ENCODE measurements around the gene SPINK9.

The SPINK9 gene

GRCh38 chr5:148383564-148384379 lies 48.4 kb downstream of the SPINK9 start, which contains the start of gene FBXO38 (continued):
- TF ChIP-seq ZBTB49 (tag by site-specific recombination; IDR thresholded peaks at IDR 0.05; ENCODE audit: low read depth) (no peak), ZNF155 (tag by site-specific recombination; IDR thresholded peaks at IDR 0.05) (no peak), ZNF341 (tag by site-specific recombination; IDR thresholded peaks at IDR 0.05; ENCODE audit: low read depth) (peak; percentile 86), ZSCAN30 (tag by site-specific recombination; IDR thresholded peaks at IDR 0.05) (0 out of 2 replicates have a peak, but pooled peaks have one; percentile 49), HOXD13 (CRISPR knock-in tag; IDR thresholded peaks at IDR 0.05; ENCODE audit: borderline replicate concordance) (no peak), KLF1 (tag by site-specific recombination; IDR thresholded peaks at IDR 0.05) (peak; percentile 46; the same call in 1 of the 2 replicates), HIC1 (tag by site-specific recombination; IDR thresholded peaks at IDR 0.05) (no peak), GFI1B (tag by site-specific recombination; IDR thresholded peaks at IDR 0.05) (no peak), SCRT1 (tag by site-specific recombination; IDR thresholded peaks at IDR 0.05; ENCODE audit: borderline replicate concordance) (no peak), ZNF274 (IDR thresholded peaks at IDR 0.05; ENCODE audit: low read length) (no peak), ZNF274 (tag by site-specific recombination; IDR thresholded peaks at IDR 0.05; ENCODE audit: borderline replicate concordance) (no peak), SP7 (tag by site-specific recombination; IDR thresholded peaks at IDR 0.05) (peak; percentile 59), BCL11B (tag by site-specific recombination; IDR thresholded peaks at IDR 0.05; ENCODE audit: low read depth) (no peak), ZFP37 (tag by site-specific recombination; IDR thresholded peaks at IDR 0.05) (peak; percentile 84), ZNF677 (tag by site-specific recombination; IDR thresholded peaks at IDR 0.05) (no peak), ZNF561 (tag by site-specific recombination; IDR thresholded peaks at IDR 0.05; ENCODE audit: borderline replicate concordance) (0 out of 2 replicates have a peak, but pooled peaks have one; percentile 51), ZNF658 (tag by site-specific recombination; IDR thresholded peaks at IDR 0.05) (no peak), ZNF521 (tag by site-specific recombination; IDR thresholded peaks at IDR 0.05) (no peak), ATF2 (tag by site-specific recombination; IDR thresholded peaks at IDR 0.05; ENCODE audit: low read depth) (peak; percentile 19; the same call in 1 of the 2 replicates), OVOL3 (tag by site-specific recombination; IDR thresholded peaks at IDR 0.05) (no peak), ZNF23 (tag by site-specific recombination; IDR thresholded peaks at IDR 0.05; ENCODE audit: borderline replicate concordance) (no peak), ZBTB17 (tag by site-specific recombination; IDR thresholded peaks at IDR 0.05) (peak; percentile 96), KLF8 (tag by site-specific recombination; IDR thresholded peaks at IDR 0.05) (peak; percentile 70; the same call in 1 of the 2 replicates), ZBTB1 (tag by site-specific recombination; IDR thresholded peaks at IDR 0.05) (no peak), PRDM1 (tag by site-specific recombination; IDR thresholded peaks at IDR 0.05) (no peak), ZNF830 (tag by site-specific recombination; IDR thresholded peaks at IDR 0.05; ENCODE audit: low read depth) (no peak), ZSCAN16 (tag by site-specific recombination; IDR thresholded peaks at IDR 0.05) (no peak), ZNF585B (tag by site-specific recombination; IDR thresholded peaks at IDR 0.05) (no peak), ZNF514 (tag by site-specific recombination; IDR thresholded peaks at IDR 0.05) (no peak)
- TF ChIP-seq, protein P1, sequence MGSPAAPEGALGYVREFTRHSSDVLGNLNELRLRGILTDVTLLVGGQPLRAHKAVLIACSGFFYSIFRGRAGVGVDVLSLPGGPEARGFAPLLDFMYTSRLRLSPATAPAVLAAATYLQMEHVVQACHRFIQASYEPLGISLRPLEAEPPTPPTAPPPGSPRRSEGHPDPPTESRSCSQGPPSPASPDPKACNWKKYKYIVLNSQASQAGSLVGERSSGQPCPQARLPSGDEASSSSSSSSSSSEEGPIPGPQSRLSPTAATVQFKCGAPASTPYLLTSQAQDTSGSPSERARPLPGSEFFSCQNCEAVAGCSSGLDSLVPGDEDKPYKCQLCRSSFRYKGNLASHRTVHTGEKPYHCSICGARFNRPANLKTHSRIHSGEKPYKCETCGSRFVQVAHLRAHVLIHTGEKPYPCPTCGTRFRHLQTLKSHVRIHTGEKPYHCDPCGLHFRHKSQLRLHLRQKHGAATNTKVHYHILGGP (tag by site-specific recombination; IDR thresholded peaks at IDR 0.05): no peak
- TF ChIP-seq, protein P2, sequence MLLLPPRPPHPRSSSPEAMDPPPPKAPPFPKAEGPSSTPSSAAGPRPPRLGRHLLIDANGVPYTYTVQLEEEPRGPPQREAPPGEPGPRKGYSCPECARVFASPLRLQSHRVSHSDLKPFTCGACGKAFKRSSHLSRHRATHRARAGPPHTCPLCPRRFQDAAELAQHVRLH (tag by site-specific recombination; IDR thresholded peaks at IDR 0.05): peak; percentile 91
- TF ChIP-seq, protein P3, sequence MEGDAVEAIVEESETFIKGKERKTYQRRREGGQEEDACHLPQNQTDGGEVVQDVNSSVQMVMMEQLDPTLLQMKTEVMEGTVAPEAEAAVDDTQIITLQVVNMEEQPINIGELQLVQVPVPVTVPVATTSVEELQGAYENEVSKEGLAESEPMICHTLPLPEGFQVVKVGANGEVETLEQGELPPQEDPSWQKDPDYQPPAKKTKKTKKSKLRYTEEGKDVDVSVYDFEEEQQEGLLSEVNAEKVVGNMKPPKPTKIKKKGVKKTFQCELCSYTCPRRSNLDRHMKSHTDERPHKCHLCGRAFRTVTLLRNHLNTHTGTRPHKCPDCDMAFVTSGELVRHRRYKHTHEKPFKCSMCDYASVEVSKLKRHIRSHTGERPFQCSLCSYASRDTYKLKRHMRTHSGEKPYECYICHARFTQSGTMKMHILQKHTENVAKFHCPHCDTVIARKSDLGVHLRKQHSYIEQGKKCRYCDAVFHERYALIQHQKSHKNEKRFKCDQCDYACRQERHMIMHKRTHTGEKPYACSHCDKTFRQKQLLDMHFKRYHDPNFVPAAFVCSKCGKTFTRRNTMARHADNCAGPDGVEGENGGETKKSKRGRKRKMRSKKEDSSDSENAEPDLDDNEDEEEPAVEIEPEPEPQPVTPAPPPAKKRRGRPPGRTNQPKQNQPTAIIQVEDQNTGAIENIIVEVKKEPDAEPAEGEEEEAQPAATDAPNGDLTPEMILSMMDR (tag by site-specific recombination; IDR thresholded peaks at IDR 0.05): peak; percentile 80
